Measurements from ENCODE around the gene DICER1. TPM values are rescaled to one million over a fixed set of nuclear protein-coding genes. Genes with fewer than 3 reads are reported as not detected.

Gene DICER1
- total and polyA plus RNA-seq, 3 donors from 2014 or later: 31.7 to 111 (median 88.1) TPM

- Histone ChIP-seq H3K4me1 (no peaks in the 10 kb centered on the region), H3K9me3 (no peaks in the 10 kb centered on the region), H3K36me3 (ENCODE audit: low read depth, missing control alignments) (no peaks in the 10 kb centered on the region), H3K27me3 (no peaks in the 10 kb centered on the region), H3K27ac (no peak overlapping the region), H3K4me3 (no peak overlapping the region)
- DNase-seq: no peak
- intact Hi-C loops (cut with DNase I; ENCODE audit: low total_unique reads): no loop called here
- 97% methylated on average over 2 of the region's 2 CpGs; no CpG with 5 or more reads in 1 of the 2 donors for WGBS, 2 donors
- TF ChIP-seq CTCF (IDR thresholded peaks at IDR 0.05) (no peak), POLR2A (IDR thresholded peaks at IDR 0.05) (no peak)
These were observed 120.1 kb downstream of the DICER1 start for GRCh38 chr14:95037273-95037672.

Small RNA genes lying within 50 kb of the gene (microRNA-seq; reads per million reads assigned to microRNA genes)
- 5.5 to 8.3 reads per million in 2 donors for gene MIR3173 (ENCODE audit: borderline number of aligned reads in 2 of 2, borderline replicate concordance in 1 of 2)

Small RNA genes lying within 50 kb of the gene (small RNA-seq; reads per million reads assigned to genes)
- 0 to 0.09 reads per million in 2 donors for gene MIR3173

Other genes with a start within 250 kb of the DICER1 start
- gene CLMN, start 162.4 kb upstream of the DICER1 start, total RNA-seq: 10 to 100 TPM; 35.9 to 68.0 TPM
- 134 TPM for gene CLMN, start 162.4 kb upstream of the DICER1 start, polyA plus RNA-seq (ENCODE audit: insufficient read depth, low read depth, low replicate concordance)